Measurements from ENCODE around the gene TRIM38. TPM values are rescaled to one million over a fixed set of nuclear protein-coding genes. Genes with fewer than 3 reads are reported as not detected.
"Not testable (repeated sequence)": the region's sequence is repeated elsewhere in the genome, so short reads cannot be mapped to it uniquely, and the experiment has no call there.

TRIM38 gene
- total RNA-seq, 1 donor from 2014 or later, result 4.3 TPM

DNA sequence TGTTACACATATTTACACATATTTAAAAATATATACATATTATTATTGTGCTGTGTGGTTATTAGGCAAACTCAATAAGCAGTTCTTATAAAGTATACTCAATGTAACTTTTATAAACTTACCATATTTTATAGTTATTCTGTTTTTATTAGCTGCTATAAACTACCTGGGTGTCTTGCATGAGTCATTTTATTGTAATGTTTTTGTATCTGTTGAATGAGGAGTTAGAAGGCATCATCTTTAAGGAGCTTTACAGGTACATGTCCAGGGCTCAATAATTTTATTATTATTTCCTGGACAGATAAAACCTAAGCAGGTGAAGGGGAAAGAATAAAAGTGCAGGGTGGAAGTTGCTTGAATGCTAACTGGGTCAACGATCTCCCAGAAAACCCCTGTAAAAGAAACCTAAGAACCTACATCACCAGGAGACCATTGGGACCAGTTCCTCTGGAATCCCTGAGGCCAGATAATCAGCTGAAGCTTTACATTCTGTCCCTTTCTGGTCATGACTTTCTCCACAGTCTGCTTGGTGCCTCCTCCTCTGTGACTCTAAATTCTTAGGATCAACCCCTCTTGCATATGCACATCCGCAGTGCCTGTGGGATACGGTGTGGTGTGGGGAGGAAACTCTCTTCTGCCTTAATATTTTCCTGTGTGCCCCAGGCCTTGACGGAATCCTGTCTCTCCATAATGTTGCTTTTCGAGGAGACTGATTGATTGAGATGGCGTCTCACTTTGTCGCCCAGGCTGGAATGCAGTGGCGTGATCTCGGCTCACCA lies 38.0 kb downstream of the TRIM38 start:
- DNase-seq (ENCODE audit: low spot score) (no peak), ATAC-seq (no peak)

DNA sequence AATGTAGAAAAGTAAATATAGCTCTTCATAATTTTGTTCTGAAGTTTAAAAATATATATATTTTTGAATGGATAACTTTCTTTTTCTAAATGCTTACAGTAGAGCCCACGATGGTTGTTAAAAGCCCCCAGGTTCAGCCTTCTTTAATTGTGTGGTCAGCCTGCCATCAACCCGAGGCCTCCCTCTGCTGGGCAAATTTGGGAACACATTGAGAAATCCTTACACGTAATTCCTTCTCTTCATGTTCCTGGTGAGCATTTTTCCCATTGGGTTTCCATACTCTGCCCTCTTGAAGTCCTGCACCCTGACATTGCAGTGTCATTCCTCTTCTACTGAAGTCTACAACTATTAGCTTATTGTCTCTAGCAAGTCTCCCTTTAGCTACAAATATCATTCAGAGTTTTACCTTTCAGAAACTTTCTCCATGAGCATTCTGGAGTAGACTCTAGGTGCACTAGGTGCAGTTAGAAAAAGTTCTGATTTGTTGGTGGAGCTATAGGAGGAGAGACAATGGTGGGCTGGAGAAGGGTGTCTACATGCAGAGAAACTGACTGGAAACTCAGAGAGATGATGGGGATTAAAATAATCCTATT lies 40.6 kb downstream of the TRIM38 start:
- peak; percentile 53 for DNase-seq (ENCODE audit: low spot score)
- peak; percentile 90 for ATAC-seq

DNA sequence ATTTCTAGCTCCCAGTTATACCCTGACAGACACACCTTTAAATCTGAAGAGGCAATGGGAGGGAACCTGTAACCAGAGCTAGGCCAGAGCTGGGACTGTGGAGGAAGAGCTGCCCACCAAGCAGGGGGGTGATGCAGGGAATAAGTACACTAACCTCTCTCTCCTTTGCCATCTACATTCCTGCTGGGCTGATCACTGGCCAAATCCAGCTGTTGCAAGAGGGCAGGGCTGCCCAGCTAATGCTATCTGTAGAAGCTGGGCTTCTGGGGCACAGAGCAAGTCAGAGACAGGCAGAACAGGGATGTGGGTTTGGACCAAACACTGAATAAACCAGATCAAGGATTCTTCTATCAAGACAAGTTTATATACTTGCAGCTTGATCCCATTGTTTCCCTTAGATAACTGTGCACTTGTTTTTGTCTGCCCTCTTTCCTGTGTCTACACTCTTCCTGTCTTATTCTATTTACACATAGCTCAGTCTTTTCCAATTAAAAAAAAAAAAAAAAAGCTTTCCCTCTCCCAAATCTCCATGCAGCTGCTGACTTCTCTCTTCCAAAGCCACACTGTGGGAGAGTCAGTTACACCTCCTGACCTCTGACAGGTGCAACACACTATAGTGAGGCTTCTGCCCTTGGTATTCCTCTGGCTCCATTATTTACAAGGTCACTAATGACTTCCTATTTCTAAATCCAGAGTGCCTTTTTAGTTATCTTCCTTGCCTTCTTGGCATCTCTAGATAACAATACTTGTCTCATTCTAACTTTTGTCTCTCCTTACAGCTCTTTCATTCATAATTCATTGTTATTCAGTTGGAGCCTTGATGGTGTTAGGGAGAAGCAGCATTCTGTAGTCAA lies 43.7 kb downstream of the TRIM38 start:
- DNase-seq (ENCODE audit: low spot score) (no peak), ATAC-seq (peak; percentile 14)

DNA sequence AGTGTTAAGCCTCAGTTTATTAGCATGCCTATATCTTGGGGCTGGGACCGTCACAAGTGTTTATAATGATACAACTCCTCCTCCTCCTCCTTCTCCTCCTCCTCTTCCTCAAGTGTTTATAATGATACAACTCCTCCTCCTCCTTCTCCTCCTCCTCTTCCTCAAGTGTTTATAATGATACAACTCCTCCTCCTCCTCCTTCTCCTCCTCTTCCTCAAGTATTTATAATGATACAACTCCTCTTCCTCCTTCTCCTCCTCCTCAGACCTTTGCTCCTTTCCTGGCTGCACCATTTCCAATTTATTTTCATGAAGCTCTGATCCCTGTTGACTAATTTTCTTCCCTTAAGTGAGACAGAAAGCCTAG lies 44.3 kb downstream of the TRIM38 start:
- not testable (repeated sequence) for DNase-seq (ENCODE audit: low spot score); ATAC-seq

DNA sequence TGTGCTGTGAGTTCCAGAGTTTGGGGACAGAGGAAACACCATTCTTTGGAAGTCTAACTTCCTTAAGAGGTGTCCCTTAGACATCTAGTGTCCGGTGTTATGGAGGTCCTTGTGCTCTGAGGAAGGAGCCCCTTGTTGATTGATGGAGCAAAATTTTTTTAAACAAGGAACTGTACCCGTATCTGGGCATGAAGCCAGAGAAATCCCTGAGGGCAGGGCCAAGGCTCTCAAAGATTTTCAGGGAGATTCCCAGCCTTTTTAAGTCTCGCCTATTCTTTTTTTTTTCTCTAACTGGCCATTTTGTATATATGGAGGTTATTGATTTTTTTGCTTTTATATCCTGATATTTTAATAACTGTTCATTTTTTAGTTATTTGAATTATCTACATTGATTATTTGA lies 45.9 kb downstream of the TRIM38 start:
- DNase-seq (ENCODE audit: low spot score) (no peak), ATAC-seq (no peak)

DNA sequence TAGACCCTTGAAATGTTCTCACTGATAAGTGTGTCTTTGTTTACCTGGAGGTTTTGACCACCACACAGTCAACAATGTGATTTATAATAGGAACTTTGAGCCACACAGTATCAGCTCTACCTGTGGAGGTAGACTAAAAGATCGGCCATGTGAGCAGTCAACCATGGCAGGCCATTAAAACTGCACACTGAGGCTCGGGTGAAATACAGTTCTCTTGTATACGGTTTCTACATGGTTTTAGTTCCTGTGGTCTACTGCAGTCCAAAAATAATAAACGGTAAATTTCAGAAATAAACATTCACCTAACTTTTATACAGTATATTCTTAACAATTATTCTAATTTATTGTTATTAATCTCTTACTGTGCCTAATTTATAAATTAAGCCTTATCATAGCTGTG lies 47.2 kb downstream of the TRIM38 start:
- DNase-seq (ENCODE audit: low spot score) (no peak), ATAC-seq (no peak)

DNA sequence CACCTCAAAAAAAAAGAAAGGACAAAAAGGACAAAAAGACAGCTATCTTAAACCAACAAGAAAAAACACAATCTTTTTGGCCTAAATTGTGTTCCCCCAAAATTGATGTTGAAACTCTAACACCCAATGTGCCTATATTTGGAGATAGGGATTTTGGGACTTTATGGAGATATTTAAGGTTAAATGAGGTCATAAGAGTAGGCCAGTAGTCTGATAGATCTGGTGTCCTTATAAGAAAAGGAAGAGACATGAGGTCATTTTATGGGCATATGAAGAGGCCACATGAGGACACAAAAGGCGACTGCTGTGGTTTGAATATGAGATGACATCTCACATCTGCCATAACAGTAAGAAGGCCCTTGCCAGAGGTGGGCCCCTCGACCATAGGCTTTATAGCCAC lies 49.5 kb downstream of the TRIM38 start:
- DNase-seq (ENCODE audit: low spot score), result no peak

DNA sequence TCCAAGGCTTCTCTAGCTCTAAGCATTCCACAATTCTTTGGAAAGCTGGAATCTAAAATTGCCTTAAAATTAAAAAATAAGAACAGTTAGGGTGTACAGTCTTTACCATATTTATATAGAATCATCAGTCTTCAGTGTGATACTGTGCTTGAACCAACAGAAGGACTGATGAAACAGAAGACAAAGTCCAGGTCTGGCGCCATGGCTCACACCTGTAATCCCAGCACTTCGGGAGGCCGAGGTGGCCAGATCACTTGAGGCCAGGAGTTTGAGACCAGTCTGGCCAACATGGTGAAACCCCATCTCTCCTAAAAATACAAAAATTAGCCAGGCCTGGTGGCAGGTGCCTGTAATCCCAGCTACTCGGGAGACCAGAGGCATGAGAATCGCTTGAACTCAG lies 51.8 kb downstream of the TRIM38 start:
- not testable (repeated sequence) for ATAC-seq

More for the DNA sequence above, 49.5 kb downstream of the TRIM38 start:
- no peak for ATAC-seq

DNA sequence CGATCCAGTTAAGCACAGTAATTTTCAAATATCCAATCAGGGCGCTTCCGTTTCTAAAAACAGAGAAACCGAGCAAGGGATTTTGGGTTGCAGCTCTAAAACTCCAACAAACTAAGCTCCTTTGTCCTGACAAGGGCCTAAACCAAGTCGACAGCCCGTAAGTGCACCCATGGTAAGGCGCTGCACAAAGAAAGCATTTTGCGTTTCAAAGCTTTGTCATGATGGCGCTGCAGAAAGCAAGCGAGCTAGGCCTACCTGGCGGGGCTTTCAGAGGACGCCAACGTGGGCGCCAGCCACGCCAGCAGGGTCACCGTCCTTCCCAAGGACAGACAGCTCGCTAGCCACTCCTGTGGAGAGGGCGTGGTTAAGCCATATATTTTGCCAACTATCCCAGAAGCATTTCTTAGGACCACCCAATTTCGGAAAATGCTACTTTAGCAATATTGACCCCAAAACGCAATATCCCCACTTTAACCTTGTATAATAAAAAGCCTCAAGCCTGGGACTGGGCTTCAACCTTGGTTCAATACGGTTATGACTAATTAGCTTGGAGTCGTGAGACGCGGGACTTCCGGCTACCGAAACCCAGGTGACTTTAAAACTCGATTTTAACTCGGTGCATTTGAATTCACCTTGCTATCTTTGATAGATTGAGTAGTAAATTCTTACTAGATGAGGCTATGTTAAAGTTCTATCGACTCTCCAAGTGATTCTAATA lies 53.8 kb downstream of the TRIM38 start:
- ATAC-seq (peak; percentile 68), DNase-seq (ENCODE audit: low spot score) (peak; percentile 83)

More for the DNA sequence above, 51.8 kb downstream of the TRIM38 start:
- not testable (repeated sequence) for DNase-seq (ENCODE audit: low spot score)

DNA sequence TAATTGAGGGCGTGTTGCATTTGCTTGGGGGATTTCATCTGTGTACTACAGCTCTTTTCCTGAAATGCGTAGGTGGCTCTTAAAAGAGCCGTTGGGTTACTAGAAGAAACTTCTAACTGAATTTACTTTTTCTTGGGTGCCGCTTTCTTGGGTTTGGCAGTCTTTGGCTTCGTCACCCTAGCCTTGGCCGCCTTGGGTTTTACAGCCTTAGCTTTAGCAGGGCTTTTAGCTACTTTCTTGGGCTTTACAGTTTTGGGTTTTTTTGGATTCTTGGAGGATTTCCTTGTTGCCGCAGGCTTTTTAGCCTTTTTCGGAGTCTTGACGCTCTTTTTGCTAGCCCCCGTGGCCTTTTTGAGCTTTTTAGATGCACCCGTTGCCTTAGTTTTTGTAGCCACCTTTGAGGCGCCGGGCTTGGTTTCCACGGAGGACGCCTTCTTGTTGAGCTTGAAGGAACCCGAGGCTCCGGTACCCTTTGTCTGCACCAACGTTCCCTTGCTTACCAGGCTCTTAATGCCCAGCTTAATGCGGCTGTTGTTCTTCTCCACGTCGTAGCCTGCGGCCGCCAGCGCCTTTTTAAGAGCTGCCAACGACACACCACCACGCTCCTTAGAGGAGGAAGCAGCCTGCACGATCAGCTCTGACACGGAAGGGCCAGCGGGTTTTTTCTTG lies 54.5 kb downstream of the TRIM38 start:
- ATAC-seq, result peak; percentile 0

DNA sequence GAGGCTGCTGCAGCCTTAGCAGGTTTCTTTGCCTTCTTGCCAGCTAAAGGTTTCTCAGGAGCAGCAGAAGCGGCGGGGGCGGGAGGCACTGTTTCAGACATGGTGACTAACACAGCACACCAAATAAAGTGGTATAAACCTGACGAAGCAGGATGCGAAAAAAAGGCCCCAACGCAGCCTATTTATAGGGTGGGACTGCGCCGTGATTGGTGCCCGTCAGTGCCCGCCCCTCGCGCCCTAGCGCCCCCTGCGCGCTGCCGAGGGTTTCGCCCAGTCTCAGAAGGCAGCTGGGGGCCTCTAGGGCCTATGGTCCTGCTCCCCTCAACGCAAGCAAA lies 55.0 kb downstream of the TRIM38 start:
- ATAC-seq (peak; percentile 20), DNase-seq (ENCODE audit: low spot score) (peak; percentile 72)

More for the DNA sequence above, 54.5 kb downstream of the TRIM38 start:
- no peak for DNase-seq (ENCODE audit: low spot score)

DNA sequence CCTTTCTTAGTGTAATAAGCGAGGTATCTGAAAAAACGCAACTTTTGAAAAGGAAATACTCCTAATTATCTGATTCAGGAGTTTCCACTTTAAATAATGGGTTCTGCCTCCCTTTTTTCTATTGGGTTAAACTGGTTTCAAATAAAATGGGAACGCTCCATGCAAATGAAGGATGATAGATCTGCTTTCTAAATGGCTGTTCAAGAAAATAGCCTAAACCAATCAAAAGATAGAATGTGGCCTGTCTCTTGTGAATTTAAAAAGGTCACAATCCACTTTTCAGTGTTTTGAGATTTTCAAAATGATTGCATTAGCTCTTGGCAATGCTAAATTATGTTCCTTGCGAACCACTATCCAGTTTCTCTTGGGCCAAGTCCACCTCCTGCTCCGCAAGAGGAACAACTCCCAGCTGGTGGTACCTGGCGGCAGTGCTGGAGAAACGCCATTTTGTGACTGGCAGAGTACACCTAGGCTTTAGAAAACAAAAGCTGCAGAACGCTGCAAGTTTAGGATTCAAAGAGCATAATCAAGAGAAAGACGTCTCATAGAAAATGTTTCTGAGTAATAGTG lies 56.7 kb downstream of the TRIM38 start:
- ATAC-seq (no peak), DNase-seq (ENCODE audit: low spot score) (no peak)

DNA sequence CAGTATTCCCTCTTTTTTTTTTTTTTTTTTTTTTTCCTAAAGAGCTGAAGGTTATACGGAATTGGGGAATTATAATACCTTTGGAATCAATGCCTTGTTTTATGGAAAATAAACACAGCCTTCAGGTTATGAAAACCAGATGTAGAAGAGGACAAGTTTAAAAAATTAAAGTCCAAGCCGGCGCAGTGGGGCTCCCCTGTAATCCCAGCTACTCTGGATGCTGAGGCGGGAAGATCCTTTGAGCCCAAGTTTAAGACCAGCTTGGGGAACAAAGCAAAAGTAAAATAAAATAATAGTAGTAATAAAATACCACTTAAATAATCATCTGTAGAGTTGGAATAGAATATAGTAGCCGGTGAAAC lies 57.3 kb downstream of the TRIM38 start:
- no peak for ATAC-seq
- no peak for DNase-seq (ENCODE audit: low spot score)

DNA sequence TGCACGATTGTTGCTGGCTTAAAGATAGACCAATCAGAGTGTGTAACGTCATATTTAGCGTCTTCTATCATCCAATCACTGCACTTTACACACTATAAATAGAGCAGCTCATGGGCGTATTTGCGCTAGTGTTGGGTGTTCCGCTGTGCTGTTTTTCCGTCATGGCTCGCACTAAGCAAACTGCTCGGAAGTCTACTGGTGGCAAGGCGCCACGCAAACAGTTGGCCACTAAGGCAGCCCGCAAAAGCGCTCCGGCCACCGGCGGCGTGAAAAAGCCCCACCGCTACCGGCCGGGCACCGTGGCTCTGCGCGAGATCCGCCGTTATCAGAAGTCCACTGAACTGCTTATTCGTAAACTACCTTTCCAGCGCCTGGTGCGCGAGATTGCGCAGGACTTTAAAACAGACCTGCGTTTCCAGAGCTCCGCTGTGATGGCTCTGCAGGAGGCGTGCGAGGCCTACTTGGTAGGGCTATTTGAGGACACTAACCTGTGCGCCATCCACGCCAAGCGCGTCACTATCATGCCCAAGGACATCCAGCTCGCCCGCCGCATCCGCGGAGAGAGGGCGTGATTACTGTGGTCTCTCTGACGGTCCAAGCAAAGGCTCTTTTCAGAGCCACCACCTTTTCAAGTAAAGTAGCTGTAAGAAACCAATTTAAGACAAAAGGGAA lies 57.9 kb downstream of the TRIM38 start:
- peak; percentile 58 for ATAC-seq

DNA sequence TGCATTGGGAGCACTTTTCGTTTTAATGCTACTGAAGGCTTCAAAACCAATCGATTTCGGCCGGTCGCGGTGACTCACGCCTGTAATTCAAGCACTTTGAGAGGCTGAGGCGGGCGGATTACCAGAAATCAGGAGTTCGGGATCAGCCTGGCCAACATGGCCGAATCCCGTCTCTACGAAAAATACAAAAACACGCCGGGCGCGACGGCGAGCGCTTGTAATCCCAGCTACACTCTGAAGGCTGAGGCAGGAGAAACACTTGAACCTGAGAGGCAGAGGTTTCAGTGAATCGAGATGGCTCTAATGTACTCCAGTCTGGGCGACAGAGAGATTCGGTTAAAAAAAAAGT lies 58.4 kb downstream of the TRIM38 start:
- ATAC-seq (peak; percentile 5), DNase-seq (ENCODE audit: low spot score) (peak; percentile 67)

More for the DNA sequence above, 57.9 kb downstream of the TRIM38 start:
- DNase-seq (ENCODE audit: low spot score), result peak; percentile 89

DNA sequence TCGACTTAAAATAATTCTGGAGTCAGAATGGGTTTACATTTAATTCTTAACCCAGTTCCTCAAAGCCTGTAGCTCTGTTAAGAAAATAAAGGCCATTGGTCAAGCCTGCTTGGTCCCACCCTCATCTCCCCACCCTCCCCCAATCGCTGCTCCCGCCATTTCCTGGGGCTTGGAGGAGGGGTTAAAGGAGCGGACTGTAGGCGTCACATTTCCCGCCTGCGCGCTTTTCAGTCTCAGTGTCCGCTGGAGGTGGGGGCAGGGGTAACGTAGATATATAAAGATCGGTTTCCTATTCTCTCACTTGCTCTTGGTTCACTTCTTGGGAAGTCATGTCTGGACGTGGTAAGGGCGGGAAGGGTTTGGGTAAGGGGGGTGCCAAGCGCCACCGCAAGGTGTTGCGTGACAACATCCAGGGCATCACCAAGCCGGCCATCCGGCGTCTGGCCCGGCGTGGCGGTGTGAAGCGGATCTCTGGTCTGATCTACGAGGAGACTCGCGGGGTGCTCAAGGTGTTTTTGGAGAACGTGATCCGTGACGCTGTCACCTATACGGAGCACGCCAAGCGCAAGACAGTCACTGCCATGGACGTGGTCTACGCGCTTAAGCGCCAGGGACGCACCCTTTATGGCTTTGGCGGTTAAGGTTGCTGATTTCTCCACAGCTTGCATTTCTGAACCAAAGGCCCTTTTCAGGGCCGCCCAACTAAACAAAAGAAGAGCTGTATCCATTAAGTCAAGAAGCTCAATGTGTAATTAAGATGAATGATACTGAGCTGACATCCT lies 58.9 kb downstream of the TRIM38 start:
- ATAC-seq, result peak; percentile 68
- peak; percentile 91 for DNase-seq (ENCODE audit: low spot score)

DNA sequence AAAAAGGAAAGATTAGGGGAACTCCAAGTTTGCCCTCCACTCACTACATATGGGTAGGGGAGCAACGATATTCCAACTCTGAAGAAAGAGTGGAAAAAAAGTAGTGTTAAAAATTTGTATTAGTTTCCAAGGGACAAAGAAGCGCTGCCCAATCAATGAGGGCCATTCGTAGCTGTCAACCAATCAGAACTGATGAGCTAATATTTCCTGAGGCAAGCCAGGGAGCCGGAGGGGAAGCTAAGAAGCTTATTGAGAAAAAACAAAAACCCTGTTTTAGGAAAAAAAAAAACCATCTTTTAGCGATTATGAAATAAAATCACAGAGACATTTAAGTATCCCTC lies 59.5 kb downstream of the TRIM38 start:
- no peak for DNase-seq (ENCODE audit: low spot score)
- no peak for ATAC-seq

DNA sequence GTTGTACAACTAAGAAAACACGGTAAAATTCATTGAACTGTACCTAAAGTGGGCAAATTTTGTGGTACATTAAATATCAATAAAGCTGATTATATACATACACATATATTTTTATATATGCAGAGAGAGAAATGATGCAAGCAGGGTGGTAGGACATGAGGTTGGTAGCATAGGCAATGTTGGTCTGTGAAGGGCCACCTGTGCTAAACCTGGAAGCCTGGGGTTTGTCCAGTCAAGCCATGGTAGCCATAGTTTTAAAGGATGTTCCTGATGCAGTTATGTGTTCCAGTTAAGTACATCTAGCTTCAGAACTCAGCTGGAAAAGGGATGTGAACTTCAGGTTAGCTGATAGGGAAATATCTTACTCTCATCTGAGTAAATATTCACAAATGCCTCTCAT lies 60.1 kb downstream of the TRIM38 start:
- ATAC-seq (no peak), DNase-seq (ENCODE audit: low spot score) (no peak)

DNA sequence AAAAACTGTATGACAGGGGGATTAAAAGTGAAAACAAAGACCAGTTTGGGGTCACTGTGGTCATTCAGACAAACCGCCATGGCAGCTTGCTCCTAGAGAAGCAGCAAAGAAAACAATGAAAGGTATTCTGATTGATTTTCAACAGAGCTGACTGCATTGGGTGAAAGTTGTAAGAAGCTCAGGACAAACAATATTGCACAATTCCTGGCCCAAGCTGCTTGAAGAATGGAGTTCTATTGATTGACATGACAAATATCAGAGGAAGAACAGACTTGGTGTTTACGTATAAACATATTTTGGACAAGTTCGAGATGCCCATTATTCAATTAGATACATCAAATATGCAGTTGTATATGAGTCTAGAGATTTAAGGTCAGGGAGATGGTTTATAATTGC lies 62.0 kb downstream of the TRIM38 start:
- DNase-seq (ENCODE audit: low spot score) (no peak), ATAC-seq (no peak)

All from left lobe of liver (tissue), 2 donors.